Bronchial epithelial cell (primary cell): Measurements from ENCODE around the gene PRIM2. TPM values are rescaled to one million over a fixed set of nuclear protein-coding genes. Genes with fewer than 3 reads are reported as not detected.
"Not testable (repeated sequence)": the region's sequence is repeated elsewhere in the genome, so short reads cannot be mapped to it uniquely, and the experiment has no call there.

Experiments
- DNase-seq: peaks from one replicate; pipeline ENCODE4 v3.0.0-alpha.2; 2010; ENCODE audit warnings: low read depth
- FAIRE-seq: peaks from 2 replicates; lab custom pipeline; 2011; peaks lifted over from hg19 to GRCh38; lab: Jason Lieb, UNC
- H3K27me3 ChIP-seq: 2 replicates; pipeline ENCODE4 v1.5.1; 2011; ENCODE audit warnings: low read length; ENCODE audit not compliant: control insufficient read depth, insufficient read depth
- H3K36me3 ChIP-seq: 2 replicates; pipeline ENCODE4 v1.5.1; 2011; ENCODE audit warnings: low read length; ENCODE audit not compliant: control insufficient read depth, insufficient read depth
- H3K4me3 ChIP-seq: 2 replicates; pipeline ENCODE4 v1.5.1; 2011; ENCODE audit warnings: mild to moderate bottlenecking, low read depth, low read length, control low read depth
- total RNA-seq: library from RNA; depleted of rRNA; stranded (reverse); fragments of >200 nt; gene quantifications from 2 replicates; pipeline ENCODE4 v1.2.1, GENCODE V29; 2014

PRIM2 gene
- total RNA-seq, 1 donor from 2014 or later, result 14.7 TPM

DNA sequence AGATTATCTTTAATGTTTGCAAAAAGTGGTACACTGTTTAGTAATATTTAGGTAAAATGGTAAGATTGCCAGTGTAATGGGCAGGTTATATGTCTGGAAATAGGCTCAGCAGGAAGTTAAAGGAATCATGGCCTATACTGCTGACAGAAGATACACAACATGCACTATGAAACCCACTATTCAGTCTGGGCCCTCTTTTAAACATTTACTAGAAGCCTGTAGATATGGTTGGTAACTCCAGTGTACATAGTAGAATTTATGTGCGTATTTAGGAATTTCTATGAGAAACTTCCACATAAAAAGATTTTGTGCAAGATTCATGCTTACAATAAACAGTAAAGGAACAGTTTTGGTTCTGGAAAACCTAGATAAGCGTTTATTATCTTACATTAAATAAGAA, 178.8 kb downstream of the PRIM2 start:
- not testable (repeated sequence) for H3K27me3 ChIP-seq, H3K36me3 ChIP-seq, DNase-seq, FAIRE-seq, H3K4me3 ChIP-seq

DNA sequence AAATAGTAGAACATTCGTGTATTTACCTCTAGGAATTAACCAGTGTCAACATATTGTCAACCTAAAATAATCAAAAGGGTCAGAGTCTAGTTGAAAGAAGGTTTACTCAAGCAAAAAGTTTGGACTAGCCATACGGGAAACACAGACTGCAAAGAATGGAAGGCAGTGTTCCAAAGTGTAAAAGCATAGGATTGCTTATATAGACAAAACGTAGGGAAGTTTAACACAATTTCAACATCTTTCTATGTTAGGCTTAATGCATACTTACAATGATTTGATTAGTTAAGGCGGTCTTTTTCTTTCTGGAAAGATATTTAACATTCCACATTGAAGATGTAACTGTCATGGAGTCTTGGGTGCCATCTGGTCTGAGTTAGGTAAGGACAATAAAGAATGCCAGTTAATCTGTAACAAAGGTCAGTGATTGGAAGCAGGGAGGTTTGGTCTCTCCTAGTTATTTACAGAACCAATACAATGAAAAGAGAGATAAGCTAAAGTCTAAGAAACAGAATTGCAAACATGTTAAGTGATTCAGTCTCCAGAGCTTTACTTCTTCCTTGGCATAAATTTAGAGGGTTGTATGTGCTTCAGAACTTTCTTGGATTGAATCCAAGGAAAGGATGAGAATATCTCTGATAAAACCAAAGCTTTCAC, 183.1 kb downstream of the PRIM2 start:
- not testable (repeated sequence) for H3K4me3 ChIP-seq, DNase-seq, FAIRE-seq, H3K27me3 ChIP-seq, H3K36me3 ChIP-seq

DNA sequence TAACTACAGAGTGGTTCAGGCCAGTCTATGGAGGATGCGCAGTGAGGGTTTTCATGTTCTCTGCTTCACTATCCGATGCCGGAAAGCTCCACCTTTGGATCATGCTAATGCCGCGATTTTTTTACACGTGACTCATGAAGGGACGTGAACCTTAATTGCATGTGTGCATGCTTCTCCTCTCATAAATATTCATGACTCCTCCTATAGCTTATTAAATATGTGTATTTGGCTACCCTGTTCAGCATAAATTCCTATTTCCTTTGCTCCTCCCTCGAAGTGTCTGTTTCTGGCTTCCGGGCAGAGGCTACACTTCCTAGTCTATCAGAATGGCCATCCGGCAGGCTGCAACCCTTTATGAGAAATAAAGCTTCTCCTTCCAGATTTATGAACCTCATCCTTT, 185.0 kb downstream of the PRIM2 start:
- H3K4me3 ChIP-seq, H3K36me3 ChIP-seq, DNase-seq, H3K27me3 ChIP-seq: not testable (repeated sequence)
- FAIRE-seq, result peak; percentile 58

DNA sequence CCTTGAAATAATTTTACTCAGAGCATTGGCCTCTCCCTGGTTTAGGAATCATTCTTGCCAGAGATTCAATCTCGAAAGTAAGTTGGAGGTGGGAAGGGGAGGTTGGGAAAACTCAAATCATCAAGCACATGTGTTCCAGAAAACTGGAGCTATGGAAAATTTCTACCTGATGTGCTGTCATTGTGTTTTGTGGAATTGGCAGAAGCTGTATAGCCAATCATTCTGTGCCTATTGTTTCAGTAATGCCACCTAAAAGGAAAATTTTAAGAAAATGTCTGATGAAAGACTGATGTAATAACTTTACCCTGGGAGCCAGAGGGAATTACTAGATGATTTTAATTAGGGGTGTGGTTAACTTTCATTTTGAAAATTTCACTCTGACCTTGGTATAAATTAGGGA, 187.8 kb downstream of the PRIM2 start:
- not testable (repeated sequence) for H3K27me3 ChIP-seq, H3K36me3 ChIP-seq, H3K4me3 ChIP-seq, FAIRE-seq, DNase-seq

DNA sequence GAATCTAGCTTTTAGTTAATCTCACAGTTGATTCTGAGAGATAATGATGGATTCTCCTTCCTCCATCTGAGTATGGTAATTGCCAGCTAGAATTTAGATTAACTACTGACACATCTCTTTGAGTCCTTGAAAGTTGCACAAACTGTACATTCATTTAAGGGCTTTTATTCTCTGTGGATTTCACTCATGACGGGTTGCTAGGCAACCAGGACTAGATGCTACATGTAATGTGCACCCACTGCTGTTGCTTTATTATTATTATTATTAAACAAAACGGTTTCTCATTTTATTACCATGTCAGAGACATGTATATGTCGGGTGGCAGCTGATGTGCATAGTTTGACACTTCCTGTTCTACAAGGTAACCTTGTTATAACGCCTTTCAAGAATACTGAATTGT, 193.0 kb downstream of the PRIM2 start:
- not testable (repeated sequence) for H3K27me3 ChIP-seq, H3K4me3 ChIP-seq, H3K36me3 ChIP-seq, DNase-seq, FAIRE-seq

DNA sequence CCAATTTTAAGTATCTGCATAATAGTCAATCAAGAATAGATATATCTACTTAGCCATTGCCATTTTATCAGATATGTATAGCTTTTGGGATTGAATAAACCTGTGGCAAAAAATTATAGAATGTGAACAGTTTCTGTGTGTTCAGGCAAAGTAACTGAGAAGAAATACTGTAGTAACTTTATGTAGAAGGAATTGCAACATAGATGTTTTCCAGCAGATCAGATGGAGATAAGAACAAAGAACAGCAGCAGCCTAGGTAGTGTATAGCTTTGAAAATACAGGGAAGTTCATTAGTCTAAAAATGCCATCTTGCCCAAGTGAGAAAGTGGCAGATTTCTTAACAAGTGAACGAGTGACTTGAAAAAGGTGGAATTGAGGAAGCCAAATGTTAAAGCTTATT, 197.7 kb downstream of the PRIM2 start:
- DNase-seq, H3K36me3 ChIP-seq, FAIRE-seq, H3K4me3 ChIP-seq, H3K27me3 ChIP-seq: not testable (repeated sequence)

DNA sequence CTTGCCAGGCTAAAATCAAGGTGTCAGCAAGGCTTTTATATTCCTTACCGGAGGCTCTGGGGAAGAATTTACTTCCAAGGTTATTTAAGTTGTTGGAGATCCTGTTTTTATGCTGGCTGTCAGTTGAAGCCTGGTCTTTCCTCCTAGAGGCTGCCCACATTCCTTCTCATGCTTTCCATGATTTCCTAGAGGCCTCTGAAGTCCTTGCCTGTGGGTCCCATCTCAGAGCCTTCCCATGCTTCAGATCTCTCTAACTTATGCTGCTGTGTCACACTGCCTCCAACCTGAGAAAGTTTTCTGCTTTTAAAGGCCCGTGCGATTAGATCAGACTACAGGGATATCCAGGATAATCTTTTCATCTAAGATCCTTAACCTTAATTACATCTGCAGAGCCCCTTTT, 198.4 kb downstream of the PRIM2 start:
- not testable (repeated sequence) for H3K4me3 ChIP-seq, H3K27me3 ChIP-seq, FAIRE-seq, H3K36me3 ChIP-seq, DNase-seq

DNA sequence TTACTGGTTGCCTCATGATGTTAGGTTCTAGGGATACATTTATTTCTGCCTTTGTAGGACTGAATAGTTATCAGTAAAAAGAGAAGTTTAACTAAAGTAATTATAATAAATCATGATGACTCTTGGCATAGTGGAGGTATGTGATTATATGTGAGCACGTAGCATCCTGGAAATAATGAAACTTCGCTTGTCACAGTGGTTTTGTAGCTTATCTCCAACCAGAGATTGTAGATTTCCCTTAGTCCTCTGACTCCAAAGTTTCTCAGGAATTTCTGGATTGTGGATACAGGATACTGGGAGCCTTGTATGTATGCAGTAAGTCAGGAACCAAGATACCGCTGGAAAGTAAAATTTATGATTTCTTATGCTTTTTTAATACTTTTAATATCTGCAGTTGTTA, 199.3 kb downstream of the PRIM2 start:
- DNase-seq, H3K36me3 ChIP-seq, H3K27me3 ChIP-seq, H3K4me3 ChIP-seq, FAIRE-seq: not testable (repeated sequence)

DNA sequence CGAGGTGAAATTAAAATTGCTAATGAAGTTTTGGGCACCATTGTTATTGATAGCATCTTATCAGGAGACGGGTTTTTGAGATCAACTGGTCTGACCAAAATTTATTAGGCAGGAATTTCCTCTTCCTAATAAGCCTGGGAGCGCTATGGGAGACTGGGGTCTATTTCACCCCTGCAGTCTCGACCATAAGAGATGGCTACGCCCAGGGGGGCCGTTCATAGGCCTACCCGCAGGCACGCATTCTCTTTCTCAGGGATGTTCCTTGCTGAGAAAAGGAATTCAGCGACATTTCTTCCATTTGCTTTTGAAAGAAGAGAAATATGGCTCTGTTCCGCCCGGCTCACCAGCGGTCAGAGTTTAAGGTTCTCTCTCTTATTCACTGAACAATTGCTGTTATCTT, 201.8 kb downstream of the PRIM2 start:
- not testable (repeated sequence) for DNase-seq, FAIRE-seq, H3K36me3 ChIP-seq, H3K4me3 ChIP-seq, H3K27me3 ChIP-seq

DNA sequence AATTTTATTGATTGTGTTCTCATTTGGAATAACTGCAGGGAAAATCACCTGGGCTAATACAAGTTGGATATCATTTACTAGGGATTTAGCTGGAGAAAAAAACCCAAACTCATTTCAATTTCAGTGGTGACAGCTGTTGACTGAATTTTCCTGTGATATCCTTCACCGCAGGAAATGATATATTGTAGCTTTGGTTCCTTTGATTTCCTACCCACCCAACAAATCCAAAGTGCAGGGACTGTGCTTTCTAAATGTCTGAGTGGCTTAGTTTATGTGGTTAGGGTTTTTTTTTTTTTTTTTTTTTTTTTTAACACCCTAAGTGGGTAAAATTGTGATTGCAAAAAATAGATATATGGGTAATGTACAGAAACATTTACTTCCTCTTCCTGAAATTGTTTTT, 203.7 kb downstream of the PRIM2 start:
- not testable (repeated sequence) for FAIRE-seq, H3K4me3 ChIP-seq, H3K36me3 ChIP-seq, H3K27me3 ChIP-seq, DNase-seq

DNA sequence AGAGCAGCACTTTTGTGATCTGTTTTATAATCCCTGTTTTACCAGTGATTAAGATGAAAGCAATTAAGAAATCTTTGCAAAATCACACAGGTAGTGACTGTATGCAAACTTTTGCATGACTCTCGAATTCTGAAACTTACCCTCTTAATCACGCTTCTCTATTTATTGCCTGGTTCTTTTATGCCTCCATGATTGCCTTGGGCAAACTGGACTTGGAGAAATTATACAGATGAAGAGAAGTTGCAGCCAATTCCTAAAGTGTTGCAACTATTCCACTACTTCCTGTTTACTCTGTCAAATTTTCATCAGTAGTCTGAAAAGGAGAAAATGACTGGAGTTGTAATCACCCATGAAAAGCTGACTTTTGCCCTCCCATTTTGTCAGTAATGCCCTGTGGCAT, 205.8 kb downstream of the PRIM2 start:
- DNase-seq, result peak; percentile 4
- FAIRE-seq, H3K36me3 ChIP-seq, H3K27me3 ChIP-seq, H3K4me3 ChIP-seq: not testable (repeated sequence)

DNA sequence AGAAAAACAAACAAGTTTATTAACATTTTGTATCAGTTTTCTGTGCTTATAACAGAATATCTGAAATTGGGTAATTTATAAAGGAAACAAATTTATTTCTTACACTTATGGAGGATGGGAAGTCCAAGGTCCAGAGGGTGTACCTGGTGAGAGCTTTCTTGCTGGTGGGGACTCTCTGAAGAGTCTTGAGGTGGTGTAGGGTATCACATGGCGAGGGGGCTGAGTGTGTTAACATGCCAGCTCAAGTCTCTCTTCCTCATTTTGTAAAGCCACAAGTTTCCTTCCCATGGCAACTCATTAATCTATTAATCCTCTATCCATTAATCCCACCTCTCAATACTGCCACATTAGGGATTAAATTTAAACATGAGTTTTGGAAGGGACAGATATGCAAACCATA, 212.3 kb downstream of the PRIM2 start:
- H3K36me3 ChIP-seq, FAIRE-seq, H3K4me3 ChIP-seq, H3K27me3 ChIP-seq, DNase-seq: not testable (repeated sequence)

DNA sequence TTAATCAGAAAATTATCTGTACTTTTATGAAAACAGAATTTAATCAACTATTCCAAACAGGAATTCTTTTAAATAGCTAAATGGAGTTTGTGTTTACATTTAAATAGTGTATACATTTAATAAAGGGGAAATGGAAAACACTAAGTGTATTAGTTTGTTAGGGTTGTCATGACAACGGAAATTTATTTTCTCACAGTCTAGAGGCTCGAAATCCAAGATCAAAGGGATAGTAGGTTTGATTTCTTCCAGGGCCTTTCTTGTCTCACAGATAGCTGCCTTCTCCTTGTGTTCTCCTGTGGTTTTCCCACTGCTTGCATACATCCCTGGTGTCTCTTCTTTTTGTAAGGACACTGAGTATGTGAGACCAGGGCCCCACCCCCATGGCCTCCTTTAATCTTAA, 215.2 kb downstream of the PRIM2 start:
- FAIRE-seq, H3K4me3 ChIP-seq, H3K27me3 ChIP-seq, DNase-seq, H3K36me3 ChIP-seq: not testable (repeated sequence)

DNA sequence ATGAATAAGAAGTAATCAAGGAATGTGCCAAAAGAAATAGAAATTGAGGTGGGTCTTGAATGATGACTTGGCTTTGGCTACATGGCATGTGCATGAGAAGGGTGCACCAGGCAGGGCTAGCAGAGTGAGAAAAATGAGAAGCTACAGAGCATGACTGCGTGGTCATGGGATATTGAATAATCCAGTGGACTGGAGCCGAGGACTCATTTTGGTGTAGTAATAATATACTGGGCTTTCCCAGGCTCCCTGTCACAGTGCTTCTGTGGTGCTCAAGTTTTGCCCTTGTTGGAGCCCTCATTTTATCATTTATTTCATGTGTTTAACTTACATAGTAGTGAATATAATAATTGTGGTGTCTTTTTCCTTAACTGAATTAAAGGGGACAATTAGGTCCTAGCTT, 217.7 kb downstream of the PRIM2 start:
- H3K4me3 ChIP-seq, FAIRE-seq, DNase-seq: not testable (repeated sequence)

More for the DNA sequence above, 217.7 kb downstream of the PRIM2 start:
- H3K27me3 ChIP-seq, H3K36me3 ChIP-seq: not testable (repeated sequence)
